ENCODE measurements around the gene VWA7. TPM values are rescaled to one million over a fixed set of nuclear protein-coding genes. Genes with fewer than 3 reads are reported as not detected.

Gene VWA7
- total and polyA plus RNA-seq, 4 experiments from 2014 or later, result 1.00 to 2.5 (median 1.4) TPM

GRCh38 chr6:31765559-31765909, 11.6 kb downstream of the VWA7 start:
- CTCF ChIA-PET (ENCODE audit: partially characterized antibody), result no interaction called here
- no peak overlapping the region for H3K4me3 ChIP-seq (ENCODE audit: low read length in 2 of 2)
- H3K9me3 ChIP-seq (ENCODE audit: control insufficient read depth in 1 of 2, low read length in 2 of 2), result no peaks in the 10 kb centered on the region
- Mint-ChIP-seq H3K27me3 (no peaks in the 10 kb centered on the region), H3K4me3 (no peak overlapping the region), H3K9me3 (no peaks in the 10 kb centered on the region), H3K4me1 (peaks cover 4 to 13% (median 10%) of the 10 kb centered on the region in 4 donors), H3K36me3 (peaks cover 3 to 5% of the 10 kb centered on the region in 2 donors), H3K27ac (no peak overlapping the region)
- no peaks in the 10 kb centered on the region for H3K27me3 ChIP-seq (ENCODE audit: insufficient read depth, low read length)
- H3K4me1 ChIP-seq (ENCODE audit: insufficient read depth, low read length), result peaks cover 5% of the 10 kb centered on the region
- no peak for DNase-seq
- no peak overlapping the region for H3K27ac ChIP-seq (ENCODE audit: low read depth, low read length)
- POLR2A ChIA-PET (ENCODE audit: partially characterized antibody), result no interaction called here
- no peaks in the 10 kb centered on the region for H3K36me3 ChIP-seq (ENCODE audit: insufficient read depth, low read length)
- intact Hi-C loops (cut with micrococcal nuclease), result no loop called here

GRCh38 chr6:31764198-31764597, 12.9 kb downstream of the VWA7 start:
- H3K36me3 Mint-ChIP-seq, result peaks cover 5 to 7% of the 10 kb centered on the region in 2 donors
- H3K9me3 Mint-ChIP-seq, result no peaks in the 10 kb centered on the region
- H3K4me3 Mint-ChIP-seq, result no peak overlapping the region
- no peak overlapping the region for H3K27ac Mint-ChIP-seq
- peaks cover 0 to 5% (median 3%) of the 10 kb centered on the region in 4 donors for H3K4me1 Mint-ChIP-seq
- no peak for DNase-seq
- intact Hi-C loops (cut with micrococcal nuclease), result no loop called here
- no peaks in the 10 kb centered on the region for H3K9me3 ChIP-seq (ENCODE audit: control insufficient read depth in 1 of 2, low read length in 2 of 2)
- CTCF ChIA-PET (ENCODE audit: partially characterized antibody), result no interaction called here
- no peak overlapping the region for H3K4me3 ChIP-seq (ENCODE audit: low read length in 2 of 2)
- POLR2A ChIA-PET (ENCODE audit: partially characterized antibody), result no interaction called here
- no peaks in the 10 kb centered on the region for H3K27me3 Mint-ChIP-seq
- no peaks in the 10 kb centered on the region for H3K36me3 ChIP-seq (ENCODE audit: insufficient read depth, low read length)
- H3K4me1 ChIP-seq (ENCODE audit: insufficient read depth, low read length), result no peaks in the 10 kb centered on the region
- no peak overlapping the region for H3K27ac ChIP-seq (ENCODE audit: low read depth, low read length)
- no peaks in the 10 kb centered on the region for H3K27me3 ChIP-seq (ENCODE audit: insufficient read depth, low read length)

- Histone ChIP-seq H3K27ac (ENCODE audit: low read depth, low read length) (no peak overlapping the region), H3K27me3 (ENCODE audit: insufficient read depth, low read length) (no peaks in the 10 kb centered on the region), H3K36me3 (ENCODE audit: insufficient read depth, low read length) (no peaks in the 10 kb centered on the region), H3K4me3 (ENCODE audit: low read length in 2 of 2) (no peak overlapping the region), H3K9me3 (ENCODE audit: control insufficient read depth in 1 of 2, low read length in 2 of 2) (no peaks in the 10 kb centered on the region), H3K4me1 (ENCODE audit: insufficient read depth, low read length) (no peaks in the 10 kb centered on the region)
- Mint-ChIP-seq H3K4me1 (peaks cover 0 to 5% (median 3%) of the 10 kb centered on the region in 4 donors), H3K27me3 (no peaks in the 10 kb centered on the region), H3K27ac (peak overlapping the region in 2 of 7 donors; percentile 53 to 70), H3K9me3 (no peaks in the 10 kb centered on the region), H3K4me3 (no peak overlapping the region), H3K36me3 (peaks cover 5 to 11% of the 10 kb centered on the region in 2 donors)
- intact Hi-C loops (cut with micrococcal nuclease), result no loop called here
- CTCF ChIA-PET (ENCODE audit: partially characterized antibody), result no interaction called here
- POLR2A ChIA-PET (ENCODE audit: partially characterized antibody), result no interaction called here
- no peak for DNase-seq
Measured at GRCh38 chr6:31763619-31763940, 13.5 kb downstream of the VWA7 start.

- peak overlapping the region in 1 of 7 donors; percentile 12 for H3K27ac Mint-ChIP-seq
- ChIA-PET CTCF (ENCODE audit: partially characterized antibody) (no interaction called here), POLR2A (ENCODE audit: partially characterized antibody) (no interaction called here)
- H3K4me1 Mint-ChIP-seq, result peaks cover 0 to 5% (median 3%) of the 10 kb centered on the region in 4 donors
- H3K4me3 Mint-ChIP-seq, result no peak overlapping the region
- H3K4me3 ChIP-seq (ENCODE audit: low read length in 2 of 2), result no peak overlapping the region
- intact Hi-C loops (cut with micrococcal nuclease), result no loop called here
- H3K27me3 Mint-ChIP-seq, result no peaks in the 10 kb centered on the region
- no peaks in the 10 kb centered on the region for H3K9me3 Mint-ChIP-seq
- no peaks in the 10 kb centered on the region for H3K4me1 ChIP-seq (ENCODE audit: insufficient read depth, low read length)
- no peaks in the 10 kb centered on the region for H3K9me3 ChIP-seq (ENCODE audit: control insufficient read depth in 1 of 2, low read length in 2 of 2)
- no peaks in the 10 kb centered on the region for H3K27me3 ChIP-seq (ENCODE audit: insufficient read depth, low read length)
- no peak overlapping the region for H3K27ac ChIP-seq (ENCODE audit: low read depth, low read length)
- no peaks in the 10 kb centered on the region for H3K36me3 ChIP-seq (ENCODE audit: insufficient read depth, low read length)
- H3K36me3 Mint-ChIP-seq, result peaks cover 5 to 11% of the 10 kb centered on the region in 2 donors
- no peak for DNase-seq
Measured at GRCh38 chr6:31762878-31763618, 14.1 kb downstream of the VWA7 start.

- peak within 1 kb of the TSS in 3 of 7 donors; percentile 12 to 55 (median 32) for H3K27ac Mint-ChIP-seq
- H3K4me1 Mint-ChIP-seq, result peaks cover 0 to 5% (median 3%) of the 10 kb centered on the region in 4 donors
- intact Hi-C loops (cut with micrococcal nuclease), result no loop called here
- no peak for DNase-seq
- H3K4me1 ChIP-seq (ENCODE audit: insufficient read depth, low read length), result no peaks in the 10 kb centered on the region
- no peaks in the 10 kb centered on the region for H3K9me3 ChIP-seq (ENCODE audit: control insufficient read depth in 1 of 2, low read length in 2 of 2)
- no peaks in the 10 kb centered on the region for H3K27me3 ChIP-seq (ENCODE audit: insufficient read depth, low read length)
- no peaks in the 10 kb centered on the region for H3K36me3 ChIP-seq (ENCODE audit: insufficient read depth, low read length)
- H3K9me3 Mint-ChIP-seq, result no peaks in the 10 kb centered on the region
- H3K27me3 Mint-ChIP-seq, result no peaks in the 10 kb centered on the region
- no peak within 1 kb of the TSS for H3K4me3 ChIP-seq (ENCODE audit: low read length in 2 of 2)
- CTCF ChIA-PET (ENCODE audit: partially characterized antibody), result no interaction called here
- POLR2A ChIA-PET (ENCODE audit: partially characterized antibody), result no interaction called here
- H3K4me3 Mint-ChIP-seq, result no peak within 1 kb of the TSS
- H3K27ac ChIP-seq (ENCODE audit: low read depth, low read length), result no peak within 1 kb of the TSS
- peaks cover 5 to 11% of the 10 kb centered on the region in 2 donors for H3K36me3 Mint-ChIP-seq
Measured at GRCh38 chr6:31762356-31762755, 14.8 kb downstream of the VWA7 start, which contains the start of gene SAPCD1. Gene SAPCD1, plus strand, starts transcription at chr6:31762656. Its CDS starts 399 bp downstream, at chr6:31763055.

GRCh38 chr6:31761343-31761742, 15.8 kb downstream of the VWA7 start:
- H3K4me3 Mint-ChIP-seq, result no peak overlapping the region
- H3K27me3 Mint-ChIP-seq, result no peaks in the 10 kb centered on the region
- ChIA-PET CTCF (ENCODE audit: partially characterized antibody) (no interaction called here), POLR2A (ENCODE audit: partially characterized antibody) (no interaction called here)
- Histone ChIP-seq H3K9me3 (ENCODE audit: control insufficient read depth in 1 of 2, low read length in 2 of 2) (no peaks in the 10 kb centered on the region), H3K27me3 (ENCODE audit: insufficient read depth, low read length) (no peaks in the 10 kb centered on the region), H3K27ac (ENCODE audit: low read depth, low read length) (no peak overlapping the region), H3K4me3 (ENCODE audit: low read length in 2 of 2) (no peak overlapping the region), H3K36me3 (ENCODE audit: insufficient read depth, low read length) (no peaks in the 10 kb centered on the region), H3K4me1 (ENCODE audit: insufficient read depth, low read length) (no peaks in the 10 kb centered on the region)
- peak overlapping the region in 1 of 7 donors; percentile 35 for H3K27ac Mint-ChIP-seq
- intact Hi-C loops (cut with micrococcal nuclease), result no loop called here
- DNase-seq, result no peak
- peaks cover 5 to 11% of the 10 kb centered on the region in 2 donors for H3K36me3 Mint-ChIP-seq
- H3K9me3 Mint-ChIP-seq, result no peaks in the 10 kb centered on the region
- H3K4me1 Mint-ChIP-seq, result peaks cover 0 to 5% (median 3%) of the 10 kb centered on the region in 4 donors

GRCh38 chr6:31760790-31761189, 16.3 kb downstream of the VWA7 start:
- Histone ChIP-seq H3K4me1 (ENCODE audit: insufficient read depth, low read length) (no peaks in the 10 kb centered on the region), H3K27me3 (ENCODE audit: insufficient read depth, low read length) (no peaks in the 10 kb centered on the region), H3K9me3 (ENCODE audit: control insufficient read depth in 1 of 2, low read length in 2 of 2) (no peaks in the 10 kb centered on the region), H3K27ac (ENCODE audit: low read depth, low read length) (no peak overlapping the region), H3K36me3 (ENCODE audit: insufficient read depth, low read length) (no peaks in the 10 kb centered on the region), H3K4me3 (ENCODE audit: low read length in 2 of 2) (no peak overlapping the region)
- Mint-ChIP-seq H3K4me3 (no peak overlapping the region), H3K4me1 (peaks cover 0 to 5% (median 3%) of the 10 kb centered on the region in 4 donors), H3K36me3 (peaks cover 5 to 11% of the 10 kb centered on the region in 2 donors), H3K27ac (peak overlapping the region in 2 of 7 donors; percentile 35 to 60), H3K9me3 (no peaks in the 10 kb centered on the region), H3K27me3 (no peaks in the 10 kb centered on the region)
- no peak for DNase-seq
- CTCF ChIA-PET (ENCODE audit: partially characterized antibody), result no interaction called here
- POLR2A ChIA-PET (ENCODE audit: partially characterized antibody), result no interaction called here
- intact Hi-C loops (cut with micrococcal nuclease), result no loop called here

Data from CD4-positive, alpha-beta memory T cell (primary cell).